Stimulated activated naive B cell treated with anti-CD40 and anti-IgM and Interleukin-4, amounts not matched to agents 10 μg/mL and 1 μg/mL and 100 μg/mL, for 72 hours (primary cell): ENCODE data around the gene FRMD5.

Experiments
- ATAC-seq, 2 donors: fragments of 150-1000 bp; cut with Tn5 transposase; replicated peaks; 2 replicates each; pipeline ENCODE4 v1.10.0; 2021; ENCODE audit warnings: moderate library complexity in 1 of 2
- DNase-seq: peaks from one replicate; pipeline ENCODE4 v3.0.0; 2021
- H3K27ac Mint-ChIP-seq: one replicate; pipeline ENCODE4 v1.8.0; 2022; ENCODE audit warnings: mild to moderate bottlenecking, mixed read lengths
- H3K27me3 Mint-ChIP-seq, 2 donors: one replicate each; pipeline ENCODE4 v1.8.0; 2022; ENCODE audit warnings: mixed read lengths in 2 of 2
- H3K36me3 Mint-ChIP-seq, 2 donors: one replicate each; pipeline ENCODE4 v1.8.0; 2022; ENCODE audit warnings: mixed read lengths in 2 of 2, mild to moderate bottlenecking in 1 of 2
- H3K4me1 Mint-ChIP-seq, 2 donors: one replicate each; pipeline ENCODE4 v1.8.0; 2022; ENCODE audit warnings: mixed read lengths in 2 of 2, mild to moderate bottlenecking in 1 of 2
- H3K4me3 Mint-ChIP-seq, 2 donors: one replicate each; pipeline ENCODE4 v1.8.0; 2022; ENCODE audit warnings: mild to moderate bottlenecking in 2 of 2, mixed read lengths in 2 of 2, moderate library complexity in 1 of 2
- H3K9me3 Mint-ChIP-seq, 2 donors: one replicate each; pipeline ENCODE4 v1.8.0; 2022; ENCODE audit warnings: mixed read lengths in 2 of 2, mild to moderate bottlenecking in 1 of 2

FRMD5 gene

DNA sequence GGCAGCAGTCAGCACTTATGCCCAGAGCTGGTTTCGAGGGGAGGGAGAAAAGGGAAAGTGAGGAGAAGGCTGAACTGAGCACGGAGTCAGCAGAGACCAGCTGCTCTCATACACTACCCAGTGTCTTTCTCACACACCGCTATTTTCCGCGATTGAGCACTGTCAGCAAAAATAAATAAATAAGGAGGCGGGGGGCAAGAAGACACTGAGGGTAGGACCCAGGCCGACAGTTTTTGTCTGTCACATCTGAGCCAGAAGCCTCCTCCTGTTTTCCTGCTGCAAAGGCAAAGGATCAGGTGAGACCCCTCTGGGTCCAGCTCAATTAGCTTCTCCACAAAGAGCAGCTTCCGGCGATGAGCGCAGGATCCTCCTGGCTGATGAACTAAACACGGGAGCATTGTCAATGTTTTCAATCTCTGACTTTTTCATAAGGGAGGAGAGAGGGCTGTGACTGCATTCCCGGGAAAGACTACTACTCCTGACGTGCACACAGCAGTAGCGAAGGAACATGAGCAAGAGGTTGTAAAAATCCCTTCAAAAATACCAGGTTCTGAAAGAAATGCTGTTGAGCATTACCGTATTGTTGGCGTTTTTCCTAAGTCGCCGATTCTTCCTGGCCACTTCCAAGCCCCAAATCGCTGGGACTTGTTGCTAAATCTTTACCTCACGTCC is 1.3 kb downstream of the FRMD5 start:
- Mint-ChIP-seq H3K4me1 (peaks cover 8 to 23% of the 10 kb centered on the region in 2 donors), H3K4me3 (peak overlapping the region; percentile 46 to 86), H3K36me3 (no peaks in the 10 kb centered on the region), H3K27me3 (peaks cover 53 to 71% of the 10 kb centered on the region in 2 donors), H3K27ac (no peak overlapping the region), H3K9me3 (no peaks in the 10 kb centered on the region)
- DNase-seq (no peak), ATAC-seq (no peak)

DNA sequence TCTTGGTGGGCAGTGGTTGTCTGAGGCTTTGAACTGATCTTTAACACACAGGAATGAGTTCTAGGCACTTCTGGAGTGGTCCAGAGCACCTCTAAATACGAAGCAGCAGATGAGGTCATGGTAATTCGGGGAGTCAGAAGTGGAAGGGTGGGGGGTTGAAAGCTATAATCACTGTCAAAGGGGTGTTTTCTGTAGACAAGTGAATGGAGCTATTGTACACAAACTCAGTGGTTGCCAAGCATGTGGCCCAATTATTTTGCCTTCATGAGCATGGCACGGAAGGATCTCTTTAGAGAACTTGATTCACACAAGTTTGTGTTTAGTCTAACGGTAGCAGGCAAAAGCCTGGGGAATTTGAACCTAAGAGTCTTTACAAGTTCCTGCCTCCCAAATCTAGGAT is 6.3 kb downstream of the FRMD5 start:
- no peak overlapping the region for H3K4me3 Mint-ChIP-seq
- DNase-seq (no peak), ATAC-seq (no peak)
- peaks cover 36 to 49% of the 10 kb centered on the region in 2 donors for H3K27me3 Mint-ChIP-seq
- no peaks in the 10 kb centered on the region for H3K9me3 Mint-ChIP-seq
- H3K4me1 Mint-ChIP-seq, result peaks cover 2 to 4% of the 10 kb centered on the region in 2 donors
- no peaks in the 10 kb centered on the region for H3K36me3 Mint-ChIP-seq
- no peak overlapping the region for H3K27ac Mint-ChIP-seq

- no peak for ATAC-seq
- no peaks in the 10 kb centered on the region for H3K9me3 Mint-ChIP-seq
- peaks cover 29 to 42% of the 10 kb centered on the region in 2 donors for H3K27me3 Mint-ChIP-seq
- DNase-seq, result no peak
- no peak overlapping the region for H3K4me3 Mint-ChIP-seq
- no peaks in the 10 kb centered on the region for H3K4me1 Mint-ChIP-seq
- no peaks in the 10 kb centered on the region for H3K36me3 Mint-ChIP-seq
- H3K27ac Mint-ChIP-seq, result no peak overlapping the region
Measured at GRCh38 chr15:44186705-44187104, 8.4 kb downstream of the FRMD5 start.

DNA sequence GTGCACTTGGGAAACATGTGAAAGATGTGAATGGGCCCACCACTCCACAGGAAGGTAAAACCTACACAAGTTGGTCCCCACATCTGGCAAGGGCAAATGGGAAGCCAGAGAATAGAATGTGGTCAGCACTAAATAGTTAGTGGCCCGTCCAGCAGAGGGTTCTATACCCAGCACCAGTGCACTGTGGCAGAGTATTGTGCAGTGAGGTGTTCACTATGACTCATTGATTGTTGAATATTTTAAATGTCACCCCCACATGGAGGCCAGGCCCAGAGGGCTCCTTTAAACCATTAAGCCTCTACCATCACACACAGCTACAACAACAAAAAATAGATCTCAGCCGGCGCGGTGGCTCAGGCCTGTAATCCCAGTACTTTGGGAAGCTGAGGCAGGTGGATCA is 11.7 kb downstream of the FRMD5 start:
- no peaks in the 10 kb centered on the region for H3K9me3 Mint-ChIP-seq
- H3K4me1 Mint-ChIP-seq, result no peaks in the 10 kb centered on the region
- H3K27ac Mint-ChIP-seq, result no peak overlapping the region
- no peaks in the 10 kb centered on the region for H3K36me3 Mint-ChIP-seq
- peaks cover 17% of the 10 kb centered on the region in 2 donors for H3K27me3 Mint-ChIP-seq
- ATAC-seq (peak in 1 of 2 donors; percentile 34), DNase-seq (no peak)
- H3K4me3 Mint-ChIP-seq, result no peak overlapping the region

DNA sequence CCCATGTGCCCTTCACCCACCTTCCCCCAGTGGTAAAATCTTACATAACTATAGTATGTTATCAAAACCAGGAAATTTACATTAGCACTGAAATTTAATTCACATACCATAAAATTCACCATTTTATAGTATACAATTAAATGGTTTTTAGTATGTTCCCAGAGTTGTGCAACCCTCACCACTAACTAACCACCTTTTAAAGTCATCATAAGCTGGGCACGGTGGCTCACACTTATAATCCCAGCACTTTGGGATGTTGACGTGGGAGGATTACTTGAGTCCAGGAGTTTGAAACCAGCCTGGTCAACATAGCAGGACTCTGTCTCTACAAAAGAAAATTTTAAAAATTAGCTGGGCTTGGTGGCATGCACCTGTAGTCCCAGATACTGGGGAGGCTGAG is 13.7 kb downstream of the FRMD5 start:
- no peak for DNase-seq
- no peak overlapping the region for H3K4me3 Mint-ChIP-seq
- H3K36me3 Mint-ChIP-seq, result no peaks in the 10 kb centered on the region
- H3K27me3 Mint-ChIP-seq, result peaks cover 10 to 16% of the 10 kb centered on the region in 2 donors
- H3K9me3 Mint-ChIP-seq, result no peaks in the 10 kb centered on the region
- H3K27ac Mint-ChIP-seq, result no peak overlapping the region
- H3K4me1 Mint-ChIP-seq, result no peaks in the 10 kb centered on the region
- ATAC-seq, result no peak

- H3K9me3 Mint-ChIP-seq, result no peaks in the 10 kb centered on the region
- peaks cover 13 to 19% of the 10 kb centered on the region in 2 donors for H3K27me3 Mint-ChIP-seq
- no peak overlapping the region for H3K27ac Mint-ChIP-seq
- no peaks in the 10 kb centered on the region for H3K36me3 Mint-ChIP-seq
- H3K4me3 Mint-ChIP-seq, result no peak overlapping the region
- DNase-seq (no peak), ATAC-seq (no peak)
- H3K4me1 Mint-ChIP-seq, result no peaks in the 10 kb centered on the region
Measured at GRCh38 chr15:44177139-44177538, 17.9 kb downstream of the FRMD5 start.

- ATAC-seq (no peak), DNase-seq (no peak)
- Mint-ChIP-seq H3K4me1 (no peaks in the 10 kb centered on the region), H3K27ac (no peak overlapping the region), H3K27me3 (peaks cover 26 to 29% of the 10 kb centered on the region in 2 donors), H3K4me3 (no peak overlapping the region), H3K36me3 (no peaks in the 10 kb centered on the region), H3K9me3 (no peaks in the 10 kb centered on the region)
Measured at GRCh38 chr15:44173813-44174212, 21.3 kb downstream of the FRMD5 start.

DNA sequence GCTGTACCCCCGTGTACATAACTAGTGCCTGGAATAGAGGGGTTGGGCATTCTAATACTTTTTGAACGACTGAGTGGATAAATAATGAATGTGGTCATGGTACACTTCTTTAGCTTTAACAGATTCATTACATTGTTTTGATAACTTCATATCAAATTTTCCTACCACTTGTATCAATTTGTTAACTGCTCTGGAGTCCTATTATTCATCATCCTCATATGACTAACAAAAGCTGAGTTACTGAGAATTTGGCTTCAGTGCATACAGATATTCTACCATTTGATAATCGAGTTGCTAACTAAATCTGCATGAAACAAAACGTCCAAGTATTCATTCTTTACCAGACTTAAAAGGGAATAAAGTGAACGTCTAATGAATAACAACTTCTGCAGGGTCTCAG is 31.7 kb downstream of the FRMD5 start:
- no peak for ATAC-seq

GRCh38 chr15:44160796-44161195 is 34.3 kb downstream of the FRMD5 start:
- H3K27me3 Mint-ChIP-seq, result peaks cover 9 to 31% of the 10 kb centered on the region in 2 donors
- H3K9me3 Mint-ChIP-seq, result no peaks in the 10 kb centered on the region
- no peaks in the 10 kb centered on the region for H3K36me3 Mint-ChIP-seq
- H3K27ac Mint-ChIP-seq, result no peak overlapping the region
- no peak for DNase-seq
- H3K4me1 Mint-ChIP-seq, result no peaks in the 10 kb centered on the region
- H3K4me3 Mint-ChIP-seq, result no peak overlapping the region
- ATAC-seq, result no peak

More for the DNA sequence above, 31.7 kb downstream of the FRMD5 start:
- H3K4me1 Mint-ChIP-seq, result no peaks in the 10 kb centered on the region
- H3K9me3 Mint-ChIP-seq, result no peaks in the 10 kb centered on the region
- no peak for DNase-seq
- H3K27me3 Mint-ChIP-seq, result peaks cover 9 to 27% of the 10 kb centered on the region in 2 donors
- no peak overlapping the region for H3K27ac Mint-ChIP-seq
- no peak overlapping the region for H3K4me3 Mint-ChIP-seq
- H3K36me3 Mint-ChIP-seq, result no peaks in the 10 kb centered on the region

GRCh38 chr15:44159492-44159891 is 35.6 kb downstream of the FRMD5 start:
- Mint-ChIP-seq H3K36me3 (no peaks in the 10 kb centered on the region), H3K4me1 (no peaks in the 10 kb centered on the region), H3K27ac (no peak overlapping the region), H3K27me3 (peaks cover 13 to 27% of the 10 kb centered on the region in 2 donors), H3K9me3 (no peaks in the 10 kb centered on the region), H3K4me3 (no peak overlapping the region)
- DNase-seq, result no peak
- ATAC-seq, result no peak

DNA sequence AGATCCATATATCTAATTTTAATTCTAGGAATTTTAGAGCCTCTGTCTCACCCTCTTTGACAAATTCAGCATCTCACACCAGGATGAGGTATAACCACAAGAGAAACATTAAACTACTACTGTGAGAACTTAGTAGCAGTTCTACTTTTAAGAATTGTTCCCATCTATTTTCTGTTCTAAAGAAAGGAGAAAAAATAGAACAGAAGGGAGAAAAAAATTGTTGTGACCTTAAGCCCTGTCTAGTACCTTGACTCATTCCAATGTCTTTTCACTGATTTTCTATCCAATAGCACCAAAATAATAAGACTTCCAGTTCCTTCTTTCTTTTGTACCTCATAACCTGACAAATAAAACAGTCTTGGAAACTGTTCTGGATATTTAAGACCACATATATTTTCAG is 37.0 kb downstream of the FRMD5 start:
- DNase-seq (no peak), ATAC-seq (no peak)
- Mint-ChIP-seq H3K27ac (no peak overlapping the region), H3K4me1 (no peaks in the 10 kb centered on the region), H3K4me3 (no peak overlapping the region), H3K9me3 (no peaks in the 10 kb centered on the region), H3K27me3 (peaks cover 19% of the 10 kb centered on the region in 2 donors), H3K36me3 (no peaks in the 10 kb centered on the region)

DNA sequence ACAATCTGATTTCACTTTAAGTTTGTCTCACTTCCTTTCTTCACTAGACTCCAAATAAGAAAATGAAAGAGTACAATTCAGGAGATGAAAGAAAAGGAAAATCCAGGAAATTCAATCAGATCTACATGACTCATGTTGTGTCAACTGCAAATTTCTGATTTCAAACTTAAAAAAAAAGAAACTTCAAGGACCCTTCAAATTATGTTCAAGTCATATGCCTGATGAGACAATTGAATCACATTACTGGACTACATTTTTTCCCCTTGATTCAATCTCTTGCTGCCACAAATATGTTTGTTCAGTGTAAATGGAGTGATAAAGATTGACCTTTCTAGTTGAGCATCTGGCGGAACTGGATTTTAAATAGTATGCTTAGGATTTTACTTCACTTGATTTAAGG is 37.4 kb downstream of the FRMD5 start:
- no peak for ATAC-seq
- DNase-seq, result no peak
- Mint-ChIP-seq H3K9me3 (no peaks in the 10 kb centered on the region), H3K27me3 (peaks cover 18 to 19% of the 10 kb centered on the region in 2 donors), H3K4me3 (no peak overlapping the region), H3K36me3 (no peaks in the 10 kb centered on the region), H3K4me1 (no peaks in the 10 kb centered on the region), H3K27ac (no peak overlapping the region)

DNA sequence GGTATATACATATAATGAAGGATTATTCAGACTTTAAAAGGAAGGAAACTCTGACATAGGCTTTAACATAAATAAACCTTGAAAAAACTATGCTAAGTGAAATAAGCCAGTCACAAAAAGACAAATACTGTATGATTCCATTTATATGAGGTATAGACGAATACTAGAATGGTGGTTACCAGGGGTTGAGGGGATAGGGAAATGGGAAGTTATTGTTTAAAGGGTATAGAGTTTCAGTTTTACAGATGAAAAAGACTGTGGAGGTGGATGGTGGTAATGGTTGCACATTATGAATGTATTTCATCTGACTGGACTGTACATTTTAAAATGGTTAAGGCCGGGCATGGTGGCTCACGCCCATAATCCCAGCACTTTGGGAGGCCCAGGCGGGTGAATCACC is 41.7 kb downstream of the FRMD5 start:
- ATAC-seq (peak; percentile 62 to 68), DNase-seq (no peak)
- no peak overlapping the region for H3K4me3 Mint-ChIP-seq
- no peaks in the 10 kb centered on the region for H3K4me1 Mint-ChIP-seq
- no peaks in the 10 kb centered on the region for H3K36me3 Mint-ChIP-seq
- H3K27ac Mint-ChIP-seq, result no peak overlapping the region
- H3K27me3 Mint-ChIP-seq, result peaks cover 9 to 26% of the 10 kb centered on the region in 2 donors
- H3K9me3 Mint-ChIP-seq, result no peaks in the 10 kb centered on the region

GRCh38 chr15:44149224-44149623 is 45.8 kb downstream of the FRMD5 start:
- DNase-seq (no peak), ATAC-seq (no peak)
- Mint-ChIP-seq H3K4me1 (no peaks in the 10 kb centered on the region), H3K9me3 (no peaks in the 10 kb centered on the region), H3K4me3 (no peak overlapping the region), H3K36me3 (no peaks in the 10 kb centered on the region), H3K27ac (no peak overlapping the region), H3K27me3 (peaks cover 15 to 28% of the 10 kb centered on the region in 2 donors)

DNA sequence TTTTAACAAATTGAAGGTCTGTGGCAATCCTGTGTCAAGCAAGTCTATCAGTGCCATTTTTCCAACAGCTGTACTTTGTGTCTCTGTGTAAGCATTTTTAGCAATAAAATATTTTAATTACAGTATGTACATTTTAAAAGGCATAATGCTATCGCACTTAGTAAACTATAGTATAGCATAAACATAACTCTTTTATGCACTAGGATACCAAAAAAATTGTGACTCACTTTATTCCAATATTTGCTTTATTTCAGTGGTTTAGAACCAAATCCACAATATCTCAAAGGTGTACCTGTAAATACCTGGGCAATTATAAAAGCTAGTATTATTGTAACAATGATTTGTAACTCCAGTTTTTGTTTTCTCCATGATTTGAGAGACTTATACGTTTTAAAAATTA is 46.5 kb downstream of the FRMD5 start:
- Mint-ChIP-seq H3K4me1 (no peaks in the 10 kb centered on the region), H3K9me3 (no peaks in the 10 kb centered on the region), H3K27ac (no peak overlapping the region), H3K4me3 (no peak overlapping the region), H3K36me3 (no peaks in the 10 kb centered on the region), H3K27me3 (peaks cover 15 to 26% of the 10 kb centered on the region in 2 donors)
- ATAC-seq (no peak), DNase-seq (no peak)
